Measurements from ENCODE around the gene SNCAIP. TPM values are rescaled to one million over a fixed set of nuclear protein-coding genes. Genes with fewer than 3 reads are reported as not detected.

SNCAIP gene
- total RNA-seq, 4 donors from 2014 or later, result 0.83 to 4.2 (median 2.9) TPM

GRCh38 chr5:122292332-122292731, 19.7 kb upstream of the SNCAIP start:
- Histone ChIP-seq H3K4me1 (peaks cover 0 to 16% (median 12%) of the 10 kb centered on the region in 4 donors), H3K27ac (replicated peaks in 1 of 4) (no peak overlapping the region), H3K9me3 (no peaks in the 10 kb centered on the region), H3K27me3 (no peaks in the 10 kb centered on the region), H3K36me3 (no peaks in the 10 kb centered on the region), H3K4me3 (no peak overlapping the region)
- intact Hi-C loops (cut with DNase I), result no loop called here
- 39% methylated on average over 2 of the region's 2 CpGs for whole genome bisulfite sequencing
- TF ChIP-seq POLR2A (IDR thresholded peaks at IDR 0.05; ENCODE audit: low read depth) (no peak), POLR2AphosphoS5 (IDR thresholded peaks at IDR 0.05) (no peak), EP300 (IDR thresholded peaks at IDR 0.05) (no peak), CTCF (IDR thresholded peaks at IDR 0.05) (no peak)
- DNase-seq (ENCODE audit: extremely low spot score), result no peak

GRCh38 chr5:122295138-122295537, 16.9 kb upstream of the SNCAIP start:
- Histone ChIP-seq H3K4me1 (peaks cover 0 to 16% (median 12%) of the 10 kb centered on the region in 4 donors), H3K36me3 (no peaks in the 10 kb centered on the region), H3K9me3 (no peaks in the 10 kb centered on the region), H3K27ac (replicated peaks in 1 of 4) (no peak overlapping the region), H3K27me3 (no peaks in the 10 kb centered on the region), H3K4me3 (no peak overlapping the region)
- no peak for DNase-seq (ENCODE audit: extremely low spot score)
- WGBS, result 66% methylated on average over 2 of the region's 2 CpGs
- intact Hi-C loops (cut with DNase I), result no loop called here
- no peak for TF ChIP-seq POLR2AphosphoS5 (IDR thresholded peaks at IDR 0.05)
- no peak for TF ChIP-seq POLR2A (IDR thresholded peaks at IDR 0.05; ENCODE audit: low read depth)
- TF ChIP-seq CTCF (IDR thresholded peaks at IDR 0.05), result peak in 1 of 3 experiments; percentile 20

GRCh38 chr5:122296871-122297270, 15.2 kb upstream of the SNCAIP start:
- Histone ChIP-seq H3K9me3 (no peaks in the 10 kb centered on the region), H3K36me3 (no peaks in the 10 kb centered on the region), H3K27ac (replicated peaks in 1 of 4) (no peak overlapping the region), H3K27me3 (no peaks in the 10 kb centered on the region), H3K4me3 (no peak overlapping the region), H3K4me1 (peaks cover 0 to 24% (median 20%) of the 10 kb centered on the region in 4 donors)
- DNase-seq (ENCODE audit: extremely low spot score), result no peak
- intact Hi-C loops (cut with DNase I), result no loop called here
- no peak for TF ChIP-seq POLR2AphosphoS5 (IDR thresholded peaks at IDR 0.05)
- no peak for TF ChIP-seq CTCF (IDR thresholded peaks at IDR 0.05)
- no peak for TF ChIP-seq POLR2A (IDR thresholded peaks at IDR 0.05; ENCODE audit: low read depth)
- no peak for TF ChIP-seq EP300 (IDR thresholded peaks at IDR 0.05)
- 96% methylated on average over 2 of the region's 2 CpGs for WGBS

- intact Hi-C loops (cut with DNase I), result no loop called here
These were observed 14.3 kb upstream of the SNCAIP start for GRCh38 chr5:122297587-122298298.

More at GRCh38 chr5:122297587-122298298, 14.3 kb upstream of the SNCAIP start:
- Histone ChIP-seq H3K9me3 (no peaks in the 10 kb centered on the region), H3K27ac (replicated peaks in 1 of 4) (no peak overlapping the region), H3K4me1 (peaks cover 0 to 17% (median 15%) of the 10 kb centered on the region in 4 donors), H3K27me3 (no peaks in the 10 kb centered on the region), H3K4me3 (no peak overlapping the region), H3K36me3 (no peaks in the 10 kb centered on the region)
- DNase-seq (ENCODE audit: extremely low spot score), result no peak
- TF ChIP-seq POLR2AphosphoS5 (IDR thresholded peaks at IDR 0.05) (no peak), POLR2A (IDR thresholded peaks at IDR 0.05; ENCODE audit: low read depth) (no peak), CTCF (IDR thresholded peaks at IDR 0.05) (no peak), EP300 (IDR thresholded peaks at IDR 0.05) (no peak)
- 91% methylated on average over 6 of the region's 6 CpGs for WGBS
